Pancreas (tissue), 10 donors: ENCODE data around the gene PRR23E. TPM values are rescaled to one million over a fixed set of nuclear protein-coding genes. Genes with fewer than 3 reads are reported as not detected.

ENCODE experiments used
- ATAC-seq, 4 donors: fragments of 200-7000 bp; cut with Tn5 transposase; one replicate each; pipeline versions ENCODE4 v1.8.0 to v1.9.1; 2020; ENCODE audit warnings: mild to moderate bottlenecking in 4 of 4, moderate library complexity in 4 of 4
- DNase-seq, 6 donors: peaks; one replicate each; pipeline ENCODE4 v3.0.0-alpha.2; 2020
- FAIRE-seq: peaks from 2 replicates; lab custom pipeline; 2012; peaks lifted over from hg19 to GRCh38; lab: Jason Lieb, UNC
- H3K27ac ChIP-seq, 4 donors: fragments of 200-600 bp; sonication (generic); 1 replicate in 3 of 4; 2 replicates in 1 of 4; pipeline versions ENCODE4 v1.5.0 to v1.8.0; 2020
- H3K27me3 ChIP-seq, 4 donors: fragments of 200-600 bp; one replicate each; pipeline ENCODE4 v1.8.0; 2021
- H3K36me3 ChIP-seq, 3 donors: fragments of 200-600 bp; sonication (generic) in 1 of 3; one replicate each; pipeline versions ENCODE4 v1.5.0 to v1.8.0; 2020 to 2021
- H3K4me1 ChIP-seq, 3 donors: fragments of 200-600 bp; one replicate each; pipeline ENCODE4 v1.8.0; 2021
- H3K4me3 ChIP-seq, 4 donors: fragments of 200-600 bp; sonication (generic) in 2 of 4; one replicate each; pipeline versions ENCODE4 v1.5.0 to v1.8.0; 2020 to 2021
- H3K9me3 ChIP-seq, 4 donors: fragments of 200-600 bp; one replicate each; pipeline ENCODE4 v1.8.0; 2021
- WGBS, 2 donors: extraction: QIAGEN DNeasy Blood & Tissue Kit; methylation state at CpG; one replicate each; pipeline ENCODE4 v1.1.7; 2013; 5-methylcytosine and 5-hydroxymethylcytosine counted together
- intact Hi-C, 3 donors: fragments of 100-400 bp; cut with DNase I; formaldehyde crosslinking; loops; one replicate each; pipeline versions ENCODE4 v1.11.1 to v1.14.2; 2022
- polyA plus RNA-seq, 2 donors: library from polyadenylated mRNA; stranded (reverse); fragments of 200-250 nt; gene quantifications; one replicate each; pipeline ENCODE4 v1.2.3, GENCODE V29; 2013
- total RNA-seq, 6 donors: library from RNA; stranded (reverse); fragmentation: NEBNext Ultra II Directional in 4 of 6; extraction: Animal tissue kit (Norgen Biotek cat#: 25700) in 4 of 6; gene quantifications; one replicate each; pipeline versions ENCODE4 v1.2.1 to v1.2.4, GENCODE V29; 2021 to 2023
- TF ChIP-seq, protein P1 (sequence below), 4 donors: fragments of 200-600 bp; sonication (generic) in 3 of 4; IDR thresholded peaks; one replicate each; pipeline versions ENCODE4 v1.5.0 to v1.8.0; 2021; ENCODE audit warnings: antibody characterized with exemption in 4 of 4
- donor health status: healthy with polysubstance abuse.
- donor health status: DM: no; HTN: no; CAD: no; lungs with moderate emphysema.
- donor health status: DM: no; HTN: no; CAD: no.
- donor health status: control.
- donor health status: control.
- donor health status: Bipolar disorder and iron deficiency.
- donor health status: DM: yes; HTN: yes; CAD: no.
- donor health status: DM: no; HTN: no; CAD: no.
- donor health status: DM: no; HTN: no; CAD: no.
- donor health status: DM: yes; HTN: yes; CAD: no.

The PRR23E gene
- total and polyA plus RNA-seq, 8 donors, result not detected

DNA sequence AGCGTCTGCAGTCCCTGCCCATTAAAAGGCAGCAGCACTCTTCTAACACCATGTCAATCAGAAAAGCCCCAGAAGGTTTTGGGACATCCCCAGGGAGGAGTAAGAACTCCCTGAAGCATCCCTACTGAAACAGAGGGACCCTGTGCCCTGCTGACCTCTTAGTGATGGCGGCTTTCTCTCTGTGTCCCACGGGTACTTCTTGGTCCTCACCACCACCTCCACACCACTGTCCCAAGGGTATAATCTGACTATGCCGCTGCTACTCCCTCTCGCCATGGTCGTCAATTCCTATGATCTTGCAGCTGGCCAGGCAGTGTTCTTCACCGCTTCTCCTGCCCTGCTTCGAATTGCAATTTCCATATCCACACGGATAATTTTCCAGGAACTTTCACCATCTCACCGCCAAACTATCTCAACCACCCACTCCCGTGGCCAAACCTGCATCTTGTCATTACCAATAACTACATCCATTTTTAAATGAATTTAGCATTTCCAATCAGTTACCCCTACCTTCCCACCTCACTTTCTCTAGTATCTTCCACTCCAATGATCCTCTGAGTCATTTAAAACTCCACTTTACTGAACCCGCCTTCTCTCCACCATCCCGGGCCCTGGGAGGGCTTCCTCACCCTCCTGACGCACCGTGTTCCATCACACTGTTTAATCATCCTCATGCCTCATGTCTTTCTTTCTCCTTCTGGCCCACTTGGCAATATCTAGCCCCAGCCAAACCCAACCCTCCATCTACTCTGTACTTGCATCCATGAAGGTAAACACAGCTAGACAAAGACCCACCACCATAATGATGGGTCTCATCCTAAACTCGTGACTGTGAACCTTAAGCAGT, 23.7 kb downstream of the PRR23E start:
- FAIRE-seq (no peak), DNase-seq (no peak), ATAC-seq (no peak)
- no peaks in the 10 kb centered on the region for H3K27me3 ChIP-seq
- H3K36me3 ChIP-seq, result no peaks in the 10 kb centered on the region
- H3K9me3 ChIP-seq, result no peaks in the 10 kb centered on the region
- 80 to 86% methylated on average over 16 of the region's 16 CpGs for WGBS, 2 donors
- H3K4me1 ChIP-seq, result peaks cover 0 to 6% (median 0%) of the 10 kb centered on the region in 3 donors
- no peak overlapping the region for H3K4me3 ChIP-seq
- no peak overlapping the region for H3K27ac ChIP-seq
- TF ChIP-seq, protein P1, sequence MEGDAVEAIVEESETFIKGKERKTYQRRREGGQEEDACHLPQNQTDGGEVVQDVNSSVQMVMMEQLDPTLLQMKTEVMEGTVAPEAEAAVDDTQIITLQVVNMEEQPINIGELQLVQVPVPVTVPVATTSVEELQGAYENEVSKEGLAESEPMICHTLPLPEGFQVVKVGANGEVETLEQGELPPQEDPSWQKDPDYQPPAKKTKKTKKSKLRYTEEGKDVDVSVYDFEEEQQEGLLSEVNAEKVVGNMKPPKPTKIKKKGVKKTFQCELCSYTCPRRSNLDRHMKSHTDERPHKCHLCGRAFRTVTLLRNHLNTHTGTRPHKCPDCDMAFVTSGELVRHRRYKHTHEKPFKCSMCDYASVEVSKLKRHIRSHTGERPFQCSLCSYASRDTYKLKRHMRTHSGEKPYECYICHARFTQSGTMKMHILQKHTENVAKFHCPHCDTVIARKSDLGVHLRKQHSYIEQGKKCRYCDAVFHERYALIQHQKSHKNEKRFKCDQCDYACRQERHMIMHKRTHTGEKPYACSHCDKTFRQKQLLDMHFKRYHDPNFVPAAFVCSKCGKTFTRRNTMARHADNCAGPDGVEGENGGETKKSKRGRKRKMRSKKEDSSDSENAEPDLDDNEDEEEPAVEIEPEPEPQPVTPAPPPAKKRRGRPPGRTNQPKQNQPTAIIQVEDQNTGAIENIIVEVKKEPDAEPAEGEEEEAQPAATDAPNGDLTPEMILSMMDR (IDR thresholded peaks at IDR 0.05), result no peak
- intact Hi-C loops, result no loop called here

DNA sequence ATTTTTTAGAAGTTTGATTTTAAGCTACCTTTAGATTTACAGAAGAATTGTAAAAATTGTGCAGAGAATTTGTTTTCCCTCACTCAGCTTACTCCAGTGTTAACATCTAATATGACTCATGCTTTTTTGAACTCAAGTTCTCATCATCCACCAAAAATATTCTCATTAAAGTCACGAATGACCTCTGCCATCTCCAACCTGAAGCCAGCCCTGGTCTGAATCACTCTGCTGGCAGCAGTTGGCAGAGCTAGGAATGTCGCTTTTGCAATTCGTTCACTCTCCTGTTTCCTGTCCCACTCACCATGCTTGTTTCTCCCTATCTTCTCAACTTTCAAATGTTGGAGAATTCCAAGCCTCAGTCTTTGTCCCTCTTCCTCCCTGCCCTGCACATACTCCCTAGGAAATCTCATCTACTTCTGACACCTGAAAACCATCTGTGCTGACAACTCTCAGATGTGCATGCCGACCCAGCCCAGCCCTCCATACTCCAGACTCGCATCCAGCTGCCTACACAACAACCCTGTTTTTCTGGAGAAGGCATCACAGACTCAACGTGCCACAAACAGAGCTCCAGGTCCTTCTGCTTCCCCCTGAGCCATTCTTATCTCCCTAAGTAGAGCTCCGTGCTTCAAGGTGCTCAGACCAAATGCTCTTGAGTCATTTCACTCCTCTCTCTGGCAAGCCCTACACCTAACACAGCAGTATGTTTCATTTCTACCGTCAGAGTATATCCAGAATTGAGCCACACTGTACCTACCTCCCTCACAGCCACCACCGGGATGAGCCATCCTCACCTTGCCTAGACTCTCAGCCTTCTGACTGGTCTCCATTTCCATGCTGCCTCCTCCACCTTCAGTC, 24.9 kb downstream of the PRR23E start:
- no peaks in the 10 kb centered on the region for H3K27me3 ChIP-seq
- no peaks in the 10 kb centered on the region for H3K9me3 ChIP-seq
- ATAC-seq, result no peak
- H3K4me3 ChIP-seq, result no peak overlapping the region
- intact Hi-C loops, result no loop called here
- H3K27ac ChIP-seq, result no peak overlapping the region
- no peak for FAIRE-seq
- DNase-seq, result no peak
- peaks cover 0 to 6% (median 0%) of the 10 kb centered on the region in 3 donors for H3K4me1 ChIP-seq
- H3K36me3 ChIP-seq, result no peaks in the 10 kb centered on the region
- WGBS, 2 donors, result 68 to 82% methylated on average over 9 of the region's 9 CpGs
- TF ChIP-seq, protein P1 (IDR thresholded peaks at IDR 0.05), result no peak

DNA sequence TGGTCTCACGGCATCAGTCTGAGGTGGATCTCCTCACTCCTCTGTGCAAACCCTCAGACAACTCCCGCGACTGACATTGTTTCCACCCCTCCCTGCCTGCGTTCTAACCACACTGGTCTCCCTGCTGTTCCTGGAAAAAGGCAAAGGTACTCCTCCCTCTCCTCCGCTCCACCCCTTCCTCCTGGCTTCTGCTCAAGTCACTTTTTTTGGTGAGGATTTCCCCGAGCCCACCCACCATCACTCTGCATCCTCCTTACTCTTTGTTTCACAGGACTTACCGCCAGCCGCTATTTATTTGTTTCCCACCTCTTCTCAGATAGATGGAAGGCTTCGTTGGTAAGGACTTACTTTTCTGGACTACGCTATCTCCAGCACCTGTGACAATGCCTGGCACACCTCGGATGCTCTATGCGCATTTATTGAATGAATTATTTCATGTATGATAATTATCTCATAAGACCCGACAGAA, 25.6 kb downstream of the PRR23E start:
- no peak for ATAC-seq
- WGBS, 2 donors, result 70 to 77% methylated on average over 13 of the region's 13 CpGs
- TF ChIP-seq, protein P1 (IDR thresholded peaks at IDR 0.05), result no peak
- intact Hi-C loops, result no loop called here
- H3K4me3 ChIP-seq, result no peak overlapping the region
- no peaks in the 10 kb centered on the region for H3K36me3 ChIP-seq
- H3K27me3 ChIP-seq, result no peaks in the 10 kb centered on the region
- no peaks in the 10 kb centered on the region for H3K9me3 ChIP-seq
- no peak for FAIRE-seq
- DNase-seq, result no peak
- H3K4me1 ChIP-seq, result peaks cover 0 to 6% (median 0%) of the 10 kb centered on the region in 3 donors
- H3K27ac ChIP-seq, result no peak overlapping the region

DNA sequence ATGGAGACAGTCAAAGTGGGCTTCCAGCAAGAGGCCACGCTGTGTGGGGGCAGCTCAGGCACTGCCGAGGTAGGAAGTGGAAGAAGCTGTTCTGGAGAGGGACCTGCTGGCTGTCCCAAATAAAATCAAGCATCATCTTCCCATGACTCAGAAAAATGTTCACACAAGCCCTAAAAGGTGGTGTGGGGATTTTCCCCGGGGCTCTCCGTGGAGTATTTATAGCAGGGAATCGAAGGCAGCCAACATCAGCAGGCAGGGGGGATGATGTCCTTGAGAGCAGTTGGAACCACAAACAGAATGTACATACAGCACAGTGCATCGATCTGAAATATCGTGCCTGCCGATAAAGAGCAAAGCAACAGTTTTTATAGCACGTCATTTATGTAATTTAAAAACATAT, 27.6 kb downstream of the PRR23E start:
- intact Hi-C loops, result no loop called here
- TF ChIP-seq, protein P1 (IDR thresholded peaks at IDR 0.05), result no peak
- no peak for DNase-seq

More for the DNA sequence above, 27.6 kb downstream of the PRR23E start:
- WGBS, 2 donors, result 21 to 25% methylated on average over 9 of the region's 9 CpGs
- no peaks in the 10 kb centered on the region for H3K27me3 ChIP-seq
- ATAC-seq, result peak in 3 of 4 donors; percentile 34 to 81 (median 51)
- peaks cover 0 to 6% (median 0%) of the 10 kb centered on the region in 3 donors for H3K4me1 ChIP-seq
- no peaks in the 10 kb centered on the region for H3K9me3 ChIP-seq
- H3K27ac ChIP-seq, result no peak overlapping the region
- H3K36me3 ChIP-seq, result no peaks in the 10 kb centered on the region
- H3K4me3 ChIP-seq, result no peak overlapping the region
- FAIRE-seq, result no peak
